ENCODE data around the gene LCMT2. TPM values are rescaled to one million over a fixed set of nuclear protein-coding genes. Genes with fewer than 3 reads are reported as not detected.

LCMT2 gene
- total RNA-seq, 4 donors from 2014 or later = 5.2 to 8.1 (median 6.7) TPM

- 87% methylated on average over 2 of the region's 2 CpGs for WGBS, 2 donors
- no peaks in the 10 kb centered on the region for H3K27me3 ChIP-seq
- peaks cover 0 to 70% (median 3%) of the 10 kb centered on the region in 3 donors for H3K36me3 ChIP-seq
- TF ChIP-seq CTCF (IDR thresholded peaks at IDR 0.05) (no peak), POLR2A (IDR thresholded peaks at IDR 0.05) (no peak)
- DNase-seq = no peak
- H3K4me3 ChIP-seq = no peak overlapping the region
- H3K9me3 ChIP-seq = no peaks in the 10 kb centered on the region
- no peaks in the 10 kb centered on the region for H3K4me1 ChIP-seq
- no peak overlapping the region for H3K27ac ChIP-seq
- intact Hi-C loops (cut with DNase I) = no loop called here
Observed at GRCh38 chr15:43346305-43346704, 15.9 kb upstream of the LCMT2 start.

- 6 to 9% methylated on average over 4 to 7 of the region's 7 CpGs for WGBS, 2 donors
- peaks cover 0 to 8% (median 0%) of the 10 kb centered on the region in 3 donors for H3K36me3 ChIP-seq
- DNase-seq = no peak
- H3K9me3 ChIP-seq = no peaks in the 10 kb centered on the region
- H3K27me3 ChIP-seq = no peaks in the 10 kb centered on the region
- TF ChIP-seq POLR2A (IDR thresholded peaks at IDR 0.05) (no peak), CTCF (IDR thresholded peaks at IDR 0.05) (no peak)
- peak overlapping the region; percentile 85 to 97 (median 94) for H3K27ac ChIP-seq
- peaks cover 16 to 24% (median 19%) of the 10 kb centered on the region in 3 donors for H3K4me1 ChIP-seq
- intact Hi-C loops (cut with DNase I) = no loop called here
- H3K4me3 ChIP-seq = peak overlapping the region; percentile 61 to 84 (median 76)
Observed at GRCh38 chr15:43330780-43331087, 361 bp upstream of the LCMT2 start.

DNA sequence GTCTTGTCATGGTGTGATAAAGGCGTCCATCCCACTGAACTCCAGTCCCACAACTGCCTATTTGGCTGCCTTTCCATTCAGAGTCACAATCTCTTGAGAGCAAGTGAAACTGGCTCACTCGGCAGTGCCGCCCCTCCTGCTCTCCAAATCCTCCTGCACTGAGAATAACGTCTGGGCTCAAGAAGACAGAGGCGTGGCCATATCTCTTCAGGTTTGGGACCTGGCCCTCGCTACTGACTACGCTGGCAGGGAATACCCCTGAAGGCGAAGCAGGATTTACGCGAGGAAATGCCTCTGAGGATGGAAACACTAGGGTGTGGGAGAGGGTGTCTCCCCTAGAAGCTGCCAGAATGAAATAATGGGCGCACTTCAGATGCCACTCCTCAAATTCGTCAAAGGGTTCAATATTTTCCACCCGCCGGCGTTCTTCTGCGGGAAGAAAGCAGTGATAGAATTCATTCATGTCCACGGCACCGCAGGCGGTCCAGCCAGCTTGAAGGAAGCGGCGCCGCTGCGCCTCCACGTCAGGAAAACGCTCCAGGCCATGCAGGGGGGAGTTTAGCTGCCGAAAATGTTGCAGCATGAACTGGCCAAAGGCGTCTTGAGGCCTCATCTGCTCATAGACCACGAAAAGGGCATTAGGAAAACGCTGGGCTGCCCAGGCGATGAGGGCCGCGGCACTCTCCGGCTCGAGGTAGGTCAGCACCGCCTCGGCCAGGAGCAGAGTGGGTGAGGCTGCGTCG is 985 bp downstream of the LCMT2 start:
- TF ChIP-seq POLR2A (IDR thresholded peaks at IDR 0.05) (no peak), CTCF (IDR thresholded peaks at IDR 0.05) (no peak)
- peak overlapping the region; percentile 85 to 97 (median 94) for H3K27ac ChIP-seq
- DNase-seq = no peak
- intact Hi-C loops (cut with DNase I) = no loop called here
- no peaks in the 10 kb centered on the region for H3K27me3 ChIP-seq
- 6 to 20% methylated on average over 19 to 26 of the region's 38 CpGs for WGBS, 2 donors
- H3K4me3 ChIP-seq = peak overlapping the region; percentile 61 to 84 (median 76)
- H3K36me3 ChIP-seq = no peaks in the 10 kb centered on the region
- peaks cover 16 to 24% (median 19%) of the 10 kb centered on the region in 3 donors for H3K4me1 ChIP-seq
- H3K9me3 ChIP-seq = no peaks in the 10 kb centered on the region

DNA sequence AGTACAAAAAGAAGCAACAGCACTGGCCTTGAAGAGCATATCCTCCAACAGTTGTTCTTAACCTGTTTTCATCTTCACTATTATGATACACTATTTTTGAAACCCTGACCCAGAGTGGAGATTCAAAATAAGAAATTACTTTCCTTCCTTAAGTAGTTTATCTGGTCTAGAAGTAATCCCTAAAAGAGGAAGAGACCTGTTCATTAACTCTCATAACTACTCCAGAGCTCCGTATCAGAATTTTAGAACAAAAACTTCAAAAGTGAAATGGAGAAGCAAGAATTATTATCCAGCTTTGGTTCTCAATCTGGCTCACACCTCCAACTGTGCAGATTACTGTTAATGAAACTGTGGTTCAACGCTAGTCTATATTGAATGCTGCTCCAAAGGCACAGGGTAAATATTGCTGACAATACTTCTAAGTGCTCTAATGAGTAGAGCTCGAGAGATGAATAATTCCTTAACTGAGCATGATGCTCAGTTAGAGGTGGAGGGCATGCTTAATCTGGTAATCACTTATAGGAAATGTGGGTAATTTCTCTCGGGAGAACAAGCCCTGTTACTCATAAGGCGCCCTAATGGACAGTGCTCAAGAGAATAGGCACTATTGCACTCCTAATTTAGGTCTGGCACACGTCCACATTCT is 5.2 kb downstream of the LCMT2 start:
- no peak for TF ChIP-seq CTCF (IDR thresholded peaks at IDR 0.05)
- TF ChIP-seq POLR2A (IDR thresholded peaks at IDR 0.05) = no peak

More for the DNA sequence above, 5.2 kb downstream of the LCMT2 start:
- H3K27ac ChIP-seq = no peak overlapping the region
- H3K36me3 ChIP-seq = no peaks in the 10 kb centered on the region
- DNase-seq = no peak
- no peak overlapping the region for H3K4me3 ChIP-seq
- WGBS, 2 donors = 56 to 74% methylated on average over 6 of the region's 6 CpGs
- H3K4me1 ChIP-seq = peaks cover 11 to 18% (median 14%) of the 10 kb centered on the region in 3 donors
- H3K27me3 ChIP-seq = peaks cover 0 to 7% (median 0%) of the 10 kb centered on the region in 4 donors
- no peaks in the 10 kb centered on the region for H3K9me3 ChIP-seq
- intact Hi-C loops (cut with DNase I) = no loop called here
